Neutrophil (primary cell): ENCODE results near the gene UQCR10.

Source experiments
- H3K27ac ChIP-seq: fragments of 200-600 bp; sonication (generic); 2 replicates; pipeline ENCODE4 v1.5.1; 2016; ENCODE audit warnings: mild to moderate bottlenecking, moderate library complexity
- H3K27me3 ChIP-seq: fragments of 200-600 bp; sonication (generic); 2 replicates; pipeline ENCODE4 v1.6.0; 2016; ENCODE audit warnings: mild to moderate bottlenecking
- H3K36me3 ChIP-seq: fragments of 200-600 bp; sonication (generic); 2 replicates; pipeline ENCODE4 v1.5.1; 2017
- H3K4me1 ChIP-seq, 2 experiments: fragments of 200-600 bp in 1 of 2; sonication (generic) in 1 of 2; 1 replicate in 1 of 2; 2 replicates in 1 of 2; pipeline versions ENCODE4 v1.5.1 to v1.6.1; 2013 to 2016; ENCODE audit warnings: low read depth in 1 of 2, low read length in 1 of 2, mild to moderate bottlenecking in 1 of 2, moderate library complexity in 1 of 2; ENCODE audit not compliant: control insufficient read depth in 1 of 2, insufficient read depth in 1 of 2
- H3K4me3 ChIP-seq, 2 experiments: fragments of 200-600 bp in 1 of 2; sonication (generic) in 1 of 2; 1 replicate in 1 of 2; 2 replicates in 1 of 2; pipeline ENCODE4 v1.5.1; 2013 to 2016; ENCODE audit warnings: low read depth in 1 of 2, low read length in 1 of 2, mild to moderate bottlenecking in 1 of 2, moderate library complexity in 1 of 2
- H3K9me3 ChIP-seq: fragments of 200-600 bp; sonication (generic); 2 replicates; pipeline ENCODE4 v1.5.1; 2016
- TF ChIP-seq, protein P1 (sequence below): fragments of 200-600 bp; sonication (generic); IDR thresholded peaks from 2 replicates; pipeline ENCODE4 v1.5.1; 2016; ENCODE audit warnings: antibody characterized with exemption

Gene UQCR10

GRCh38 chr22:29733362-29734201 is 33.6 kb upstream of the UQCR10 start:
- H3K4me1 ChIP-seq = no peaks in the 10 kb centered on the region
- H3K9me3 ChIP-seq = no peaks in the 10 kb centered on the region
- no peak overlapping the region for H3K27ac ChIP-seq
- H3K36me3 ChIP-seq = peaks cover 82% of the 10 kb centered on the region
- H3K27me3 ChIP-seq = peaks cover 7% of the 10 kb centered on the region
- H3K4me3 ChIP-seq = no peak overlapping the region
- TF ChIP-seq, protein P1, sequence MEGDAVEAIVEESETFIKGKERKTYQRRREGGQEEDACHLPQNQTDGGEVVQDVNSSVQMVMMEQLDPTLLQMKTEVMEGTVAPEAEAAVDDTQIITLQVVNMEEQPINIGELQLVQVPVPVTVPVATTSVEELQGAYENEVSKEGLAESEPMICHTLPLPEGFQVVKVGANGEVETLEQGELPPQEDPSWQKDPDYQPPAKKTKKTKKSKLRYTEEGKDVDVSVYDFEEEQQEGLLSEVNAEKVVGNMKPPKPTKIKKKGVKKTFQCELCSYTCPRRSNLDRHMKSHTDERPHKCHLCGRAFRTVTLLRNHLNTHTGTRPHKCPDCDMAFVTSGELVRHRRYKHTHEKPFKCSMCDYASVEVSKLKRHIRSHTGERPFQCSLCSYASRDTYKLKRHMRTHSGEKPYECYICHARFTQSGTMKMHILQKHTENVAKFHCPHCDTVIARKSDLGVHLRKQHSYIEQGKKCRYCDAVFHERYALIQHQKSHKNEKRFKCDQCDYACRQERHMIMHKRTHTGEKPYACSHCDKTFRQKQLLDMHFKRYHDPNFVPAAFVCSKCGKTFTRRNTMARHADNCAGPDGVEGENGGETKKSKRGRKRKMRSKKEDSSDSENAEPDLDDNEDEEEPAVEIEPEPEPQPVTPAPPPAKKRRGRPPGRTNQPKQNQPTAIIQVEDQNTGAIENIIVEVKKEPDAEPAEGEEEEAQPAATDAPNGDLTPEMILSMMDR = no peak

- Histone ChIP-seq H3K4me1 (no peaks in the 10 kb centered on the region), H3K27ac (no peak overlapping the region), H3K9me3 (no peaks in the 10 kb centered on the region), H3K4me3 (no peak overlapping the region), H3K27me3 (peaks cover 7% of the 10 kb centered on the region), H3K36me3 (peaks cover 80% of the 10 kb centered on the region)
- TF ChIP-seq, protein P1 = no peak
Observed at GRCh38 chr22:29734406-29734805, 32.8 kb upstream of the UQCR10 start.

DNA sequence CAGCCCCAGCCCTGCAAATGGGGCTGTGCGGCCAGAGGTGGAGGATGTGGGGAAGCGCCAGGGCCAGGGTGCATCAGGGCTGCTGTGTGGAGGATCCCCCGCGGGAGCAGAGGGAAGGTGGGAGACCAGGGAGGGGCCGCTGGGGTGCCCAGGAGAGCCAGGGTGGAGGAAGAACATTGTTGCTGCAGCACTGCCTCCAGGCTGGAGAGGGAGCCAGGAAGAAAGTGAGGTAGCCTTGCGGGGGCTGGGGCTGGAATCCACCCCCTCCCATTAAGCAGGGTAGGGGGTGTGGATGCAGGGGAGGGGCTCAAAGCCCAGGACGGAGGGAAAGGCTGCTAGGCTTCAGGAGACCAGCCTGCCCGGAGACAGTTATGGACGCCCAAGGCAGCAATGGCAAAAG is 32.3 kb upstream of the UQCR10 start:
- Histone ChIP-seq H3K36me3 (peaks cover 80% of the 10 kb centered on the region), H3K4me1 (no peaks in the 10 kb centered on the region), H3K9me3 (no peaks in the 10 kb centered on the region), H3K27ac (no peak overlapping the region), H3K4me3 (no peak overlapping the region), H3K27me3 (peaks cover 7% of the 10 kb centered on the region)
- TF ChIP-seq, protein P1 = no peak

GRCh38 chr22:29735416-29735815 is 31.8 kb upstream of the UQCR10 start:
- Histone ChIP-seq H3K4me1 (no peaks in the 10 kb centered on the region), H3K9me3 (no peaks in the 10 kb centered on the region), H3K4me3 (no peak overlapping the region), H3K27me3 (peaks cover 7% of the 10 kb centered on the region), H3K27ac (no peak overlapping the region), H3K36me3 (peaks cover 80% of the 10 kb centered on the region)
- TF ChIP-seq, protein P1 = no peak

GRCh38 chr22:29737251-29738117 is 29.7 kb upstream of the UQCR10 start:
- no peak overlapping the region for H3K4me3 ChIP-seq
- H3K36me3 ChIP-seq = peaks cover 83% of the 10 kb centered on the region
- no peak overlapping the region for H3K27ac ChIP-seq
- H3K4me1 ChIP-seq = no peaks in the 10 kb centered on the region
- H3K9me3 ChIP-seq = no peaks in the 10 kb centered on the region
- TF ChIP-seq, protein P1 = no peak
- H3K27me3 ChIP-seq = peaks cover 7% of the 10 kb centered on the region
